BJ (cell line): ENCODE data around the gene CASK. TPM values are rescaled to one million over a fixed set of nuclear protein-coding genes. Genes with fewer than 3 reads are reported as not detected.

Experiments used
- CTCF ChIA-PET: fragments of 350-600 bp; formaldehyde crosslinking; extraction: SDS; loops from one replicate; lab custom pipeline; 2021; ENCODE audit warnings: antibody characterized with exemption, inconsistent platforms; lab: Yijun Ruan, JAX
- POLR2A ChIA-PET: fragments of 300-600 bp; sonication (Branson Sonifier 250); formaldehyde crosslinking; extraction: SDS; loops from one replicate; lab custom pipeline; 2021; ENCODE audit warnings: antibody characterized with exemption; lab: Charles Lee
- DNase-seq: peaks from one replicate; pipeline ENCODE4 v3.0.0-alpha.2; 2011; ENCODE audit warnings: low read depth
- H3K27me3 ChIP-seq: 2 replicates; pipeline ENCODE4 v1.6.0; 2011; ENCODE audit warnings: low read length; ENCODE audit not compliant: control insufficient read depth, insufficient read depth
- H3K36me3 ChIP-seq: 2 replicates; pipeline ENCODE4 v1.5.1; 2011; ENCODE audit warnings: low read length; ENCODE audit not compliant: control insufficient read depth, insufficient read depth
- H3K4me3 ChIP-seq: 2 replicates; pipeline ENCODE4 v1.5.1; 2011; ENCODE audit warnings: low read depth, mild to moderate bottlenecking, control low read depth, low read length
- polyA plus RNA-seq: library from polyadenylated mRNA; depleted of rRNA; stranded (reverse); fragments of >200 nt; gene quantifications from 2 replicates; pipeline ENCODE4 v1.2.3, GENCODE V29; 2011
- TF ChIP-seq, protein P1 (sequence below): IDR thresholded peaks from 2 replicates; pipeline ENCODE4 v1.5.1; 2011; ENCODE audit warnings: low read depth, mild to moderate bottlenecking, control low read depth, inconsistent platforms, low read length, moderate library complexity; ENCODE audit not compliant: insufficient read depth

Gene CASK
- polyA plus RNA-seq, 1 experiment, result 12.3 TPM

DNA sequence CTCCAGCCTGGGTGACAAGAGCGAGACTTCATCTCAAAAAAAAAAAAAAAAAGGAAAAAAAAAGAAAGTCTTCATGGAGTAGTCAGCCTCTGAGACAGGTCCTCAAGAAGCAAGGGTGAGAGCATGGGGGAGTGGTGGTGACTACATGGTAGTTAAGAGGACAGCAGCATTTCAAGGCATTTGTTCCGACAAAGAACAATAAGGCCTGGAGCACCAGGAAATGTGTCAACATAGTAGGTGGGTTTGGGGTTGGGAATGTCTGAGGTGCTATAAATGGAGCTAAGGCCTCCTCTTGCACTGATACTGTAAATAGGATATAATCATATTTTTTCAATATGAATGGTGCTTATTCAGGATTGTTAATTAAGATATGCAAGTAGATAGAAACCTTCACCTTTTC is 165.0 kb downstream of the CASK start:
- no peak overlapping the region for H3K4me3 ChIP-seq
- H3K36me3 ChIP-seq, result no peaks in the 10 kb centered on the region
- H3K27me3 ChIP-seq, result no peaks in the 10 kb centered on the region
- ChIA-PET POLR2A (no interaction called here), CTCF (interaction anchor here (1.2 kb wide), 1 partner anchor 15 kb away, joined by 3 read pairs; no protein-coding TSS in a partner anchor)
- TF ChIP-seq, protein P1, sequence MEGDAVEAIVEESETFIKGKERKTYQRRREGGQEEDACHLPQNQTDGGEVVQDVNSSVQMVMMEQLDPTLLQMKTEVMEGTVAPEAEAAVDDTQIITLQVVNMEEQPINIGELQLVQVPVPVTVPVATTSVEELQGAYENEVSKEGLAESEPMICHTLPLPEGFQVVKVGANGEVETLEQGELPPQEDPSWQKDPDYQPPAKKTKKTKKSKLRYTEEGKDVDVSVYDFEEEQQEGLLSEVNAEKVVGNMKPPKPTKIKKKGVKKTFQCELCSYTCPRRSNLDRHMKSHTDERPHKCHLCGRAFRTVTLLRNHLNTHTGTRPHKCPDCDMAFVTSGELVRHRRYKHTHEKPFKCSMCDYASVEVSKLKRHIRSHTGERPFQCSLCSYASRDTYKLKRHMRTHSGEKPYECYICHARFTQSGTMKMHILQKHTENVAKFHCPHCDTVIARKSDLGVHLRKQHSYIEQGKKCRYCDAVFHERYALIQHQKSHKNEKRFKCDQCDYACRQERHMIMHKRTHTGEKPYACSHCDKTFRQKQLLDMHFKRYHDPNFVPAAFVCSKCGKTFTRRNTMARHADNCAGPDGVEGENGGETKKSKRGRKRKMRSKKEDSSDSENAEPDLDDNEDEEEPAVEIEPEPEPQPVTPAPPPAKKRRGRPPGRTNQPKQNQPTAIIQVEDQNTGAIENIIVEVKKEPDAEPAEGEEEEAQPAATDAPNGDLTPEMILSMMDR, result no peak
- no peak for DNase-seq

DNA sequence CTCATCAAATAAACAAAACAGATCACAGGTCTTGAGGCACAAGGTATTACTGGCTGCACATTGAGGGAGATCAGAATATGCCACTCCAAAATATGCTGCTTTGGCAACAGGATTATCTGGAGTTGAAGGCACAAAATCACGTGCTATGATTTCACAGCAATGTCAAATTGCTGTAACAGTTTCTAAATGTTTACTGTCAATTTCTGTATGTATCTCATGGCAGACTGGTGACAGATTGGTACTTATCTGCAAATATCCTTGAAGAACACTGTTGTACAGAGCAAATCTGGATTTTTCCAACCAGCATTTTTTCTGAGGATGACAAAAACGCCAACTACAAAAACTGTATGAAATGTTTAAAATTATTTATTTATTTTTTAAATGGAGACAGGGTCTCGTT is 172.6 kb downstream of the CASK start:
- H3K27me3 ChIP-seq, result no peaks in the 10 kb centered on the region
- no peak for DNase-seq
- no peak overlapping the region for H3K4me3 ChIP-seq
- ChIA-PET POLR2A (no interaction called here), CTCF (interaction anchor here (1.0 kb wide), 1 partner anchor 9 kb away, joined by 3 read pairs; no protein-coding TSS in a partner anchor)
- TF ChIP-seq, protein P1, result no peak
- H3K36me3 ChIP-seq, result no peaks in the 10 kb centered on the region

DNA sequence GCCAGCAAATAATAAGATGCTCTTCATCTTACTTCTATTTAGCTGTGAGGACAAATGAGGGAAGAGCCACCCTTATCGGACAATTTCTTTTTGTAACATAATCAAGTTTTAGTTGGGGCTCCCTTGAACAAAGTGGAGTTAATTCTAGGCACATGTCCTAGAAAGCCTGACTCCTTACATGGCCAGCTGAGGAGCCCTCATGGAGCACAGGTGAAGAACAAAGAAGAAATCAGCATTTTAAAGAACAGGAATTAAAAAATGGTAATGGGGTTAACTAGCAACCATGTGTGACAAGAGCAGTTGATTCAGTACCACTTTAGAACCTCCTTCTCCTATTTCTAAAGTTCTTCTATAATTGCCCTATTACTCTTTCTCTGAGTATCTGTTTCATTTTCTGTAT is 183.5 kb downstream of the CASK start:
- ChIA-PET CTCF (no interaction called here), POLR2A (no interaction called here)
- no peak for DNase-seq
- Histone ChIP-seq H3K27me3 (no peaks in the 10 kb centered on the region), H3K36me3 (no peaks in the 10 kb centered on the region), H3K4me3 (no peak overlapping the region)
- TF ChIP-seq, protein P1, result no peak

DNA sequence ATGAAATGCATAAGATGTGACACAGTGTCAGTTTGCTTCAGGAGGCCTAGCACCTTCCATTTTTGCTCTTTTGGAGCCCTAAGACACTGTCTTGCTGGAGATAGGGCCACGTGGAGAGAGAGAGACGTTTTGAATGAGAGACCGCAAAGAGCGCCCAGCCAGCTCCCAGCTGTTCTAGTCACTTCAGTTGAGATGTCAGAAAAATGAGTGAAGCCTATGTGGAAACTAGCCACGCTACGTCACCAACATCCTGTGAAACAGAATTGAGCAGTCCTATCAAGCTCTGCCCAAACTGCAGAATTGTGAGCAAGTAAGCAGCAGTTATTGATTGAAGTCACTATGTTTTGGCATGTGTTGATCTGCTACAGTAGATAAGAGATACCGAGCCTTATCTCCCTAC is 186.3 kb downstream of the CASK start:
- TF ChIP-seq, protein P1, result no peak
- no peak overlapping the region for H3K4me3 ChIP-seq
- no peaks in the 10 kb centered on the region for H3K36me3 ChIP-seq
- CTCF ChIA-PET, result no interaction called here
- POLR2A ChIA-PET, result no interaction called here
- H3K27me3 ChIP-seq, result no peaks in the 10 kb centered on the region
- no peak for DNase-seq

DNA sequence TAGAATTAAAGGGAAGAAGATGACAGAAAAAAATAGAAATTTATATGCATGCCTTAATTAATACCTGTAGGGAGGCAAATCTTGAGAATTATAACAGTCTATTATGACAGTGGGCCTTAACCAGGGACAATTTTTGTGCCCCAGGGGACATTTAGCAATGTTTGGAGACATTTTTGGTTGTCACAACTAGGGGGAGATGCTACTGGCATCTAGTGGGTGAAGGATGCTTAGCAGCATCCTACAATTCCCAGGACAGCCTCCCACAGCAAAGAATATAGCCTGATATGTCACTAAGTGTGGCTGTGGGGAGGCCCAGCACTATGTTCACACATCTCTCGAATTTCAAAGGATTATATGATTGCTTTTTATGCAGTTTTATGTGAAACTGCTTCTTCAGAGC is 188.8 kb downstream of the CASK start:
- no peak for DNase-seq
- Histone ChIP-seq H3K36me3 (no peaks in the 10 kb centered on the region), H3K4me3 (no peak overlapping the region), H3K27me3 (no peaks in the 10 kb centered on the region)
- TF ChIP-seq, protein P1, result peak; percentile 51
- CTCF ChIA-PET, result no interaction called here
- POLR2A ChIA-PET, result no interaction called here
